A549 (cell line): ENCODE measurements around the gene L3HYPDH. TPM values are rescaled to one million over a fixed set of nuclear protein-coding genes. Genes with fewer than 3 reads are reported as not detected.
A peak's percentile ranks its signal among the peaks of the same experiment; 100 is the strongest.

ENCODE experiments used
- ATAC-seq, 2 experiments: fragments of 200-7000 bp in 1 of 2; fragments of >200 bp in 1 of 2; cut with Nextera tagmentation in 1 of 2; cut with Tn5 transposase in 1 of 2; 3 replicates each; pipeline versions ENCODE4 v1.8.0 to v1.9.1; 2018 to 2020; ENCODE audit warnings: mild to moderate bottlenecking in 1 of 2, moderate library complexity in 1 of 2
- CTCF ChIA-PET: fragments of 300-600 bp; sonication (Branson Sonifier 250); formaldehyde crosslinking; extraction: SDS; loops from one replicate; lab custom pipeline; 2021; ENCODE audit warnings: antibody characterized with exemption, inconsistent platforms; lab: Yijun Ruan, JAX
- POLR2A ChIA-PET: fragments of 350-600 bp; formaldehyde crosslinking; extraction: SDS; loops from one replicate; lab custom pipeline; 2021; ENCODE audit warnings: antibody characterized with exemption, inconsistent platforms; lab: Yijun Ruan, JAX
- DNase-seq, 2 experiments: peaks; one replicate each; pipeline versions ENCODE4 v3.0.0 to v3.0.0-alpha.2; 2011 to 2016; ENCODE audit warnings: low read depth in 1 of 2, low spot score in 1 of 2
- FAIRE-seq: peaks from 2 replicates; lab custom pipeline; 2011; peaks lifted over from hg19 to GRCh38; lab: Jason Lieb, UNC
- H3K27ac ChIP-seq, 2 experiments: fragments of >200 bp; sonication (Bioruptor Twin); formaldehyde crosslinking; 3 replicates each; pipeline ENCODE4 v1.5.1; 2016 to 2017
- H3K4me1 ChIP-seq: fragments of >200 bp; sonication (Bioruptor Twin); formaldehyde crosslinking; 3 replicates; pipeline ENCODE4 v1.6.1; 2016
- H3K4me2 ChIP-seq: fragments of >200 bp; sonication (Bioruptor Twin); formaldehyde crosslinking; 3 replicates; pipeline ENCODE4 v1.6.1; 2016
- H3K4me3 ChIP-seq: fragments of >200 bp; sonication (Bioruptor Twin); formaldehyde crosslinking; 3 replicates; pipeline ENCODE4 v1.5.1; 2016
- H3K9me3 ChIP-seq: fragments of >200 bp; sonication (Bioruptor Twin); formaldehyde crosslinking; 3 replicates; pipeline ENCODE4 v1.6.1; 2016
- BHLHE40 ChIP-seq: IDR thresholded peaks from 2 replicates; pipeline ENCODE4 v1.6.1; 2012; ENCODE audit warnings: low read depth, low read length, inconsistent platforms
- CBX2 ChIP-seq: fragments of 200-600 bp; sonication (generic); IDR thresholded peaks from 2 replicates; pipeline ENCODE4 v1.6.1; 2016; ENCODE audit warnings: low read depth, mild to moderate bottlenecking, borderline replicate concordance
- CEBPB ChIP-seq, 2 experiments: fragments of >200 bp in 1 of 2; sonication (Bioruptor Twin) in 1 of 2; formaldehyde crosslinking in 1 of 2; IDR thresholded peaks; 2 replicates each; pipeline ENCODE4 v1.6.1; 2012 to 2016
- CHD2 ChIP-seq: fragments of 150-350 bp; IDR thresholded peaks from 2 replicates; pipeline ENCODE4 v1.6.1; 2014; ENCODE audit warnings: low read length; ENCODE audit not compliant: partially characterized antibody
- CHD4 ChIP-seq: fragments of 200-600 bp; sonication (generic); IDR thresholded peaks from 2 replicates; pipeline ENCODE4 v1.6.1; 2016; ENCODE audit warnings: antibody characterized with exemption, mild to moderate bottlenecking, borderline replicate concordance
- CTCF ChIP-seq: fragments of >200 bp; sonication (Bioruptor Twin); formaldehyde crosslinking; IDR thresholded peaks from 3 replicates; pipeline ENCODE4 v1.5.1; 2016
- EP300 ChIP-seq, 2 experiments: fragments of >200 bp; sonication (Bioruptor Twin); formaldehyde crosslinking; IDR thresholded peaks; 2 replicates in 1 of 2; 3 replicates in 1 of 2; pipeline ENCODE4 v1.6.1; 2016 to 2017
- FOSB ChIP-seq: fragments of 250-450 bp; sonication (Bioruptor Pico); IDR thresholded peaks from 2 replicates; pipeline ENCODE4 v1.5.0; 2020; ENCODE audit warnings: mild to moderate bottlenecking, moderate library complexity
- FOSL2 ChIP-seq, 2 experiments: fragments of 450-650 bp in 1 of 2; fragments of >200 bp in 1 of 2; sonication (Bioruptor Twin) in 1 of 2; formaldehyde crosslinking; IDR thresholded peaks; 2 replicates each; pipeline versions ENCODE4 v1.5.0 to v1.6.1; 2016 to 2020; ENCODE audit warnings: mild to moderate bottlenecking in 1 of 2, moderate library complexity in 1 of 2
- HDAC2 ChIP-seq: fragments of 200-600 bp; sonication (generic); IDR thresholded peaks from 2 replicates; pipeline ENCODE4 v1.6.1; 2016
- HES2 ChIP-seq: fragments of >200 bp; sonication (Bioruptor Twin); formaldehyde crosslinking; IDR thresholded peaks from 2 replicates; pipeline ENCODE4 v1.6.1; 2016
- HMGXB4 ChIP-seq: fragments of 250-450 bp; sonication (Bioruptor Pico); IDR thresholded peaks from 2 replicates; pipeline ENCODE4 v1.5.0; 2021; ENCODE audit warnings: mild to moderate bottlenecking, moderate library complexity, borderline replicate concordance
- HOXA7 ChIP-seq: fragments of 250-450 bp; sonication (Bioruptor Pico); IDR thresholded peaks from 2 replicates; pipeline ENCODE4 v1.5.0; 2020; ENCODE audit warnings: mild to moderate bottlenecking, moderate library complexity
- HOXB13 ChIP-seq: fragments of 250-450 bp; sonication (Bioruptor Pico); IDR thresholded peaks from 2 replicates; pipeline ENCODE4 v1.5.0; 2020; ENCODE audit warnings: low read depth, mild to moderate bottlenecking, moderate library complexity
- KDM5A ChIP-seq: fragments of 200-600 bp; sonication (generic); IDR thresholded peaks from 2 replicates; pipeline ENCODE4 v1.6.1; 2016; ENCODE audit warnings: antibody characterized with exemption, mild to moderate bottlenecking
- MAFK ChIP-seq: fragments of 450-650 bp; IDR thresholded peaks from 2 replicates; pipeline ENCODE4 v1.6.1; 2014; ENCODE audit not compliant: partially characterized antibody
- MAX ChIP-seq: IDR thresholded peaks from 2 replicates; pipeline ENCODE4 v1.6.1; 2012
- MYC ChIP-seq: IDR thresholded peaks from 2 replicates; pipeline ENCODE4 v1.6.1; 2012; ENCODE audit warnings: mild to moderate bottlenecking, inconsistent platforms, low read length, improper control_type of control experiment, borderline replicate concordance
- POLR2A ChIP-seq: IDR thresholded peaks from 2 replicates; pipeline ENCODE4 v1.6.1; 2012; ENCODE audit warnings: mild to moderate bottlenecking, low read length
- RARB ChIP-seq: fragments of 250-450 bp; sonication (Bioruptor Pico); IDR thresholded peaks from 2 replicates; pipeline ENCODE4 v1.8.0; 2021; ENCODE audit warnings: mild to moderate bottlenecking, moderate library complexity
- RCOR1 ChIP-seq: fragments of 150-350 bp; IDR thresholded peaks from 2 replicates; pipeline ENCODE4 v1.6.1; 2014; ENCODE audit warnings: antibody characterized with exemption, low read length, low read depth
- REST ChIP-seq: fragments of 200-600 bp; sonication (generic); IDR thresholded peaks from 2 replicates; pipeline ENCODE4 v1.6.1; 2016; ENCODE audit warnings: antibody characterized with exemption, mild to moderate bottlenecking, moderate library complexity
- SREBF2 ChIP-seq: fragments of 450-650 bp; IDR thresholded peaks from 2 replicates; pipeline ENCODE4 v1.6.1; 2014; ENCODE audit warnings: mild to moderate bottlenecking, moderate library complexity
- TFCP2L1 ChIP-seq: fragments of 250-450 bp; sonication (Bioruptor Pico); IDR thresholded peaks from 2 replicates; pipeline ENCODE4 v1.5.0; 2021; ENCODE audit warnings: mild to moderate bottlenecking
- TP53 ChIP-seq: fragments of 250-450 bp; sonication (Bioruptor Pico); IDR thresholded peaks from 2 replicates; pipeline ENCODE4 v1.5.0; 2021; ENCODE audit warnings: mild to moderate bottlenecking, moderate library complexity
- ZFP36 ChIP-seq: fragments of 450-650 bp; IDR thresholded peaks from 2 replicates; pipeline ENCODE4 v1.6.1; 2014; ENCODE audit warnings: borderline replicate concordance; ENCODE audit not compliant: partially characterized antibody
- ZSCAN20 ChIP-seq: fragments of 250-450 bp; sonication (Bioruptor Pico); IDR thresholded peaks from 2 replicates; pipeline ENCODE4 v1.8.0; 2022; ENCODE audit warnings: mild to moderate bottlenecking, moderate library complexity
- WGBS: methylation state at CpG from one replicate; pipeline ENCODE4 v1.1.6; 2017; ENCODE audit errors: missing lambda C conversion rate; 5-methylcytosine and 5-hydroxymethylcytosine counted together
- polyA plus RNA-seq, 4 experiments: library from polyadenylated mRNA; depleted of rRNA in 3 of 4; stranded (reverse); fragments of >200 nt; fragmentation: RNase III in 1 of 4; extraction: RNeasy Plus Mini Kit Qiagen cat#74134 plus additional on column Dnase treatment in 1 of 4; gene quantifications; 2 replicates in 3 of 4; 3 replicates in 1 of 4; pipeline ENCODE4 v1.2.3, GENCODE V29; 2011 to 2017

Gene L3HYPDH
- polyA plus RNA-seq, 2 of the 4 experiments (the other 2 are of a cell fraction) = 47.5 to 100.0 TPM

- WGBS = 88% methylated on average over 1 of the region's 1 CpG
- DNase-seq = no peak
- TF ChIP-seq TP53 (CRISPR knock-in tag) (no peak), KDM5A (no peak), POLR2A (no peak), FOSB (CRISPR knock-in tag) (no peak), ZSCAN20 (no peak), RARB (no peak), HMGXB4 (CRISPR knock-in tag) (no peak), MAFK (no peak), MYC (no peak), BHLHE40 (no peak), HDAC2 (no peak), SREBF2 (no peak), TFCP2L1 (CRISPR knock-in tag) (no peak), HOXB13 (CRISPR knock-in tag) (no peak), HES2 (no peak), CTCF (no peak), CBX2 (no peak), REST (no peak)
- TF ChIP-seq, all 56 proteins: peak for 0
- ChIA-PET POLR2A (no interaction called here), CTCF (interaction anchor here (2.1 kb wide), 1 partner anchor 314 kb away, joined by 11 read pairs; no protein-coding TSS in a partner anchor)
- no peaks in the 10 kb centered on the region for H3K9me3 ChIP-seq
- H3K4me3 ChIP-seq = no peak overlapping the region
- no peak for ATAC-seq
- peak; percentile 70 for FAIRE-seq
- no peak overlapping the region for H3K4me2 ChIP-seq
- H3K4me1 ChIP-seq = peaks cover 7% of the 10 kb centered on the region; the same call in 2 of the 3 replicates
- no peak overlapping the region for H3K27ac ChIP-seq
These were observed 46.0 kb downstream of the L3HYPDH start for GRCh38 chr14:59438195-59438647.

GRCh38 chr14:59435987-59436386, 48.2 kb downstream of the L3HYPDH start:
- ATAC-seq = no peak
- DNase-seq = no peak
- Histone ChIP-seq H3K27ac (no peak overlapping the region), H3K9me3 (no peaks in the 10 kb centered on the region)
- CTCF ChIA-PET = interaction anchor here (1.6 to 2.7 kb wide), 2 partner anchors 9 to 309 kb away, joined by 5 to 15 read pairs; no protein-coding TSS in a partner anchor
- TF ChIP-seq POLR2A (no peak), ZSCAN20 (no peak), HDAC2 (no peak), MAX (no peak), TP53 (CRISPR knock-in tag) (no peak), RCOR1 (no peak), FOSB (CRISPR knock-in tag) (no peak), HOXA7 (CRISPR knock-in tag) (no peak), FOSL2 (IDR thresholded peaks at IDR 0.05) (no peak), FOSL2 (CRISPR knock-in tag; IDR thresholded peaks at IDR 0.05) (no peak), CHD2 (no peak), CTCF (no peak), HOXB13 (CRISPR knock-in tag) (no peak), EP300 (IDR thresholded peaks at IDR 0.05) (no peak), TFCP2L1 (CRISPR knock-in tag) (no peak), CEBPB (IDR thresholded peaks at IDR 0.05) (no peak), ZFP36 (no peak), CHD4 (no peak), CBX2 (no peak)
- TF ChIP-seq, all 56 proteins: peak for 0
- POLR2A ChIA-PET = no interaction called here
- FAIRE-seq = no peak
- peaks cover 7% of the 10 kb centered on the region; the same call in 2 of the 3 replicates for H3K4me1 ChIP-seq
- no peak overlapping the region for H3K4me2 ChIP-seq
- WGBS = 100% methylated on average over 1 of the region's 1 CpG
- H3K4me3 ChIP-seq = no peak overlapping the region
